Measurements from ENCODE around the gene ACSS3.

ACSS3 gene

GRCh38 chr12:81303935-81304334 is 226.1 kb downstream of the ACSS3 start:
- DNase-seq: no peak

Data from SHP77 treated with DMSO at 0.1 percent for 48 hours (cell line).